Thyroid gland (tissue), 4 donors: Measurements from ENCODE around the gene GAB1.

Experiments
- POLR2A ChIP-seq, 2 donors: fragments of 450-650 bp; IDR thresholded peaks; one replicate each; pipeline ENCODE4 v1.6.1; 2017; ENCODE audit warnings: antibody characterized with exemption in 2 of 2, mild to moderate bottlenecking in 2 of 2, moderate library complexity in 1 of 2
- TF ChIP-seq, protein P1 (sequence below), 6 experiments: fragments of 200-600 bp in 3 of 6; fragments of 450-650 bp in 3 of 6; sonication (generic) in 3 of 6; IDR thresholded peaks; one replicate each; pipeline ENCODE4 v1.5.1; 2016 to 2019; ENCODE audit warnings: antibody characterized with exemption in 6 of 6, mild to moderate bottlenecking in 2 of 6, inconsistent platforms in 1 of 6, moderate library complexity in 1 of 6

DNA sequence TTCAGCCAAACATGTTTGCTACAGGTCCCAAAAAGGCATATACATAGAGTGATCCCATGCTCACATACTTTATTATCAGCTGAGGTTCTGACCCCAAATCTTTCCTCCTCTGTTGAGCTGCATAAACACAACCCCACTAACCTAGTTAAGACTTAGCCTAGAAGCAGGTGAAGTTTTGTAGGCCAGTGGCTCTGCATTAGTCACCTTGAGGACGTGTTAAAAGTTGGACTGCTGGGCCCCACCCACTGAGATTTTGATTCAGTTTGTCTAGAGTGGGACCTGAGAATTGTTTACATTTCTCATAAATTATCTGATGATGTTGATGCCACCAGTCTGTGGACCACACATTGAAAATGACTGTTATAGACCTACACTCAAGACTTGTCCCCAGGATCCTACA is 43.8 kb upstream of the GAB1 start:
- TF ChIP-seq, protein P1, sequence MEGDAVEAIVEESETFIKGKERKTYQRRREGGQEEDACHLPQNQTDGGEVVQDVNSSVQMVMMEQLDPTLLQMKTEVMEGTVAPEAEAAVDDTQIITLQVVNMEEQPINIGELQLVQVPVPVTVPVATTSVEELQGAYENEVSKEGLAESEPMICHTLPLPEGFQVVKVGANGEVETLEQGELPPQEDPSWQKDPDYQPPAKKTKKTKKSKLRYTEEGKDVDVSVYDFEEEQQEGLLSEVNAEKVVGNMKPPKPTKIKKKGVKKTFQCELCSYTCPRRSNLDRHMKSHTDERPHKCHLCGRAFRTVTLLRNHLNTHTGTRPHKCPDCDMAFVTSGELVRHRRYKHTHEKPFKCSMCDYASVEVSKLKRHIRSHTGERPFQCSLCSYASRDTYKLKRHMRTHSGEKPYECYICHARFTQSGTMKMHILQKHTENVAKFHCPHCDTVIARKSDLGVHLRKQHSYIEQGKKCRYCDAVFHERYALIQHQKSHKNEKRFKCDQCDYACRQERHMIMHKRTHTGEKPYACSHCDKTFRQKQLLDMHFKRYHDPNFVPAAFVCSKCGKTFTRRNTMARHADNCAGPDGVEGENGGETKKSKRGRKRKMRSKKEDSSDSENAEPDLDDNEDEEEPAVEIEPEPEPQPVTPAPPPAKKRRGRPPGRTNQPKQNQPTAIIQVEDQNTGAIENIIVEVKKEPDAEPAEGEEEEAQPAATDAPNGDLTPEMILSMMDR (IDR thresholded peaks at IDR 0.05): no peak
- TF ChIP-seq POLR2A (IDR thresholded peaks at IDR 0.05): no peak
